H1 (cell line): ENCODE data around the gene CDCA4.

Experiments
- ASH2L ChIP-seq: fragments of 200-600, 300-600 bp; sonication (generic); IDR thresholded peaks from one replicate; pipeline ENCODE4 v1.7.1; 2017; ENCODE audit warnings: low read length
- ATF3 ChIP-seq: IDR thresholded peaks from 2 replicates; pipeline ENCODE4 v1.6.1; 2011; ENCODE audit warnings: low read depth, mild to moderate bottlenecking, low read length; ENCODE audit not compliant: insufficient read depth
- CTCF ChIP-seq, 3 experiments: IDR thresholded peaks; 1 replicate in 2 of 3; 2 replicates in 1 of 3; pipeline versions ENCODE4 v1.5.1 to v1.6.1; 2011; ENCODE audit warnings: low read length in 3 of 3, mild to moderate bottlenecking in 3 of 3, inconsistent platforms in 2 of 3, low read depth in 1 of 3, moderate library complexity in 1 of 3; ENCODE audit not compliant: insufficient read depth in 1 of 3; ENCODE audit errors: control extremely low read depth in 1 of 3
- EP300 ChIP-seq, 2 experiments: IDR thresholded peaks; 1 replicate in 1 of 2; 2 replicates in 1 of 2; pipeline ENCODE4 v1.6.1; 2011 to 2012; ENCODE audit warnings: low read depth in 2 of 2, low read length in 2 of 2, mild to moderate bottlenecking in 2 of 2, borderline replicate concordance in 1 of 2, inconsistent platforms in 1 of 2, moderate library complexity in 1 of 2
- EZH2 ChIP-seq: fragments of 200-600 bp; sonication (generic); IDR thresholded peaks from 2 replicates; pipeline ENCODE4 v1.7.1; 2012; ENCODE audit warnings: low read depth, mild to moderate bottlenecking, moderate library complexity, low read length, inconsistent platforms; ENCODE audit not compliant: severe bottlenecking
- JUN ChIP-seq: IDR thresholded peaks from 2 replicates; pipeline ENCODE4 v1.6.1; 2011; ENCODE audit warnings: low read depth, mild to moderate bottlenecking, improper control_type of control experiment, low read length
- KDM1A ChIP-seq: fragments of 200-600, 300-600 bp; sonication (generic); IDR thresholded peaks from 2 replicates; pipeline ENCODE4 v1.7.1; 2016; ENCODE audit warnings: mild to moderate bottlenecking, low read length, borderline replicate concordance
- KDM5A ChIP-seq: fragments of 200-600 bp; IDR thresholded peaks from 2 replicates; pipeline ENCODE4 v1.7.1; 2012; ENCODE audit warnings: mild to moderate bottlenecking, low read length, inconsistent platforms, mixed read lengths
- MAFK ChIP-seq: IDR thresholded peaks from 2 replicates; pipeline ENCODE4 v1.6.1; 2012; ENCODE audit warnings: low read depth, mild to moderate bottlenecking, improper control_type of control experiment, low read length
- NRF1 ChIP-seq: IDR thresholded peaks from 2 replicates; pipeline ENCODE4 v1.6.1; 2011; ENCODE audit warnings: mild to moderate bottlenecking, low read depth, low read length, improper control_type of control experiment
- POLR2A ChIP-seq, 2 experiments: IDR thresholded peaks; 1 replicate in 1 of 2; 2 replicates in 1 of 2; pipeline ENCODE4 v1.6.1; 2011; ENCODE audit warnings: low read depth in 2 of 2, low read length in 2 of 2, mild to moderate bottlenecking in 2 of 2; ENCODE audit errors: control extremely low read depth in 1 of 2
- RXRA ChIP-seq: IDR thresholded peaks from 2 replicates; pipeline ENCODE4 v1.6.1; 2011; ENCODE audit warnings: low read depth, mild to moderate bottlenecking, low read length, moderate library complexity; ENCODE audit not compliant: insufficient read depth
- TAF1 ChIP-seq: IDR thresholded peaks from 2 replicates; pipeline ENCODE4 v1.6.1; 2011; ENCODE audit warnings: mild to moderate bottlenecking, low read depth, low read length
- ZNF274 ChIP-seq: IDR thresholded peaks from 2 replicates; pipeline ENCODE4 v1.7.0; 2012; ENCODE audit warnings: low read length, borderline replicate concordance; ENCODE audit errors: extremely low read depth

- no peak for TF ChIP-seq CTCF (IDR thresholded peaks at IDR 0.05; ENCODE audit: control extremely low read depth in 1 of 3, insufficient read depth in 1 of 3, low read depth in 1 of 3, low read length in 3 of 3)
- TF ChIP-seq JUN, result no peak
- no peak for TF ChIP-seq ZNF274
- no peak for TF ChIP-seq POLR2A (IDR thresholded peaks at IDR 0.05; ENCODE audit: control extremely low read depth in 1 of 2, low read depth in 2 of 2, low read length in 2 of 2)
- no peak for TF ChIP-seq EZH2
- no peak for TF ChIP-seq MAFK
- TF ChIP-seq ASH2L, result no peak
- TF ChIP-seq NRF1, result no peak
- TF ChIP-seq KDM1A, result no peak
- TF ChIP-seq RXRA, result no peak
- no peak for TF ChIP-seq EP300 (IDR thresholded peaks at IDR 0.05; ENCODE audit: borderline replicate concordance in 1 of 2, low read depth in 2 of 2, low read length in 2 of 2)
- TF ChIP-seq TAF1, result no peak
- TF ChIP-seq KDM5A, result no peak
- no peak for TF ChIP-seq ATF3
Observed at GRCh38 chr14:105065280-105066228, 44.7 kb upstream of the CDCA4 start, which contains the start of gene GPR132.
